Testis (tissue), 2 donors: ENCODE results near the gene DYNAP.

Experiments used
- CTCF ChIP-seq, 3 experiments: fragments of 450-650 bp in 2 of 3; fragments of 200-600 bp in 1 of 3; sonication (generic) in 1 of 3; IDR thresholded peaks; one replicate each; pipeline ENCODE4 v1.5.1; 2016 to 2019; ENCODE audit warnings: antibody characterized with exemption in 3 of 3, mild to moderate bottlenecking in 2 of 3, moderate library complexity in 1 of 3
- POLR2A ChIP-seq: fragments of 450-650 bp; IDR thresholded peaks from one replicate; pipeline ENCODE4 v1.6.1; 2017; ENCODE audit warnings: antibody characterized with exemption, mild to moderate bottlenecking, moderate library complexity

DNA sequence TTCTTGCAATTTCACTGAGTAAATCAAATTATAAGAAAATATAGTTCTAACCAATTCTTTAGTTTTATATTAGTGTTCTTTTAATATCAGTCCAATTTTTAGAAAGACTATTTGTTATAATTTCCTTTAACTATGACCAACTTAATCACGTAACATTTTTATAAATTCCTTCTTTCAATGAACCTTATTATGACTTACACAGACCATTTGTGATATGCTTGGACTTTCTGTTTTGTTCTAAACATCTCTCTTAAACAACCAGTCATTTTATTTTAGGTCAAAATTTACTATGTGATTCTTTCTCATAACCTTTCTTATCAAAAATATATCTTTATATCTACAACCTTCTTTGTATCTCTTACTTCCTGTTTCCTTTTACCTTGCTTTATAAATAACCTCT is 39.5 kb upstream of the DYNAP start:
- TF ChIP-seq CTCF (IDR thresholded peaks at IDR 0.05), result no peak
- no peak for TF ChIP-seq POLR2A
